HepG2 (cell line): ENCODE measurements around the gene PDIA4. TPM values are rescaled to one million over a fixed set of nuclear protein-coding genes. Genes with fewer than 3 reads are reported as not detected.
A peak's percentile ranks its signal among the peaks of the same experiment; 100 is the strongest.

ENCODE experiments used
- ATAC-seq: fragments of 200-7000 bp; cut with Tn5 transposase; 3 replicates; pipeline ENCODE4 v1.9.1; 2020; ENCODE audit warnings: mild to moderate bottlenecking, moderate library complexity
- BruUV-seq: library from RNA; stranded (reverse); fragments of 400-500 nt; replicated peaks from 2 replicates; lab custom pipeline; 2021; lab: Mats Ljungman, UMichigan
- CTCF ChIA-PET: fragments of 300-600 bp; formaldehyde crosslinking; extraction: SDS; loops from one replicate; lab custom pipeline; 2021; ENCODE audit warnings: low total read pairs, inconsistent platforms, low intra/inter-chr PET ratio; lab: Yijun Ruan, JAX
- POLR2A ChIA-PET: fragments of 350-600 bp; sonication (Branson Sonifier 250); formaldehyde crosslinking; loops from one replicate; lab custom pipeline; 2020; ENCODE audit warnings: antibody characterized with exemption, inconsistent platforms; lab: Yijun Ruan, JAX
- DNase-seq: peaks from one replicate; pipeline ENCODE4 v3.0.0-alpha.2; 2015; ENCODE audit warnings: low spot score
- FAIRE-seq: peaks from 3 replicates; lab custom pipeline; 2011; peaks lifted over from hg19 to GRCh38; lab: Jason Lieb, UNC
- H2AFZ ChIP-seq: one replicate; pipeline ENCODE4 v1.6.1; 2011; ENCODE audit warnings: low read length, inconsistent platforms
- H3K27ac ChIP-seq: fragments of 300-600 bp; 3 replicates; pipeline ENCODE4 v1.8.0; 2011; ENCODE audit warnings: mixed run types, mild to moderate bottlenecking, mixed read lengths, low read length, inconsistent platforms; ENCODE audit not compliant: insufficient read depth; ENCODE audit errors: extremely low read length
- H3K27me3 ChIP-seq, 2 experiments: fragments of 200-600 bp in 1 of 2; 2 replicates in 1 of 2; 3 replicates in 1 of 2; pipeline versions ENCODE4 v1.6.0 to v1.8.0; 2011; ENCODE audit warnings: low read length in 2 of 2, mild to moderate bottlenecking in 2 of 2, moderate library complexity in 2 of 2, inconsistent platforms in 1 of 2; ENCODE audit not compliant: insufficient read depth in 2 of 2, control insufficient read depth in 1 of 2
- H3K36me3 ChIP-seq, 2 experiments: fragments of 200-600 bp in 1 of 2; replicated peaks in 1 of 2; 2 replicates in 1 of 2; 3 replicates in 1 of 2; pipeline versions ENCODE4 v1.5.1 to v1.8.0; 2011; ENCODE audit warnings: low read length in 2 of 2, inconsistent platforms in 1 of 2; ENCODE audit not compliant: insufficient read depth in 2 of 2, control insufficient read depth in 1 of 2
- H3K4me1 ChIP-seq: 2 replicates; pipeline ENCODE4 v1.5.1; 2012; ENCODE audit warnings: low read length, inconsistent platforms; ENCODE audit not compliant: insufficient read depth
- H3K4me2 ChIP-seq: 2 replicates; pipeline ENCODE4 v1.6.0; 2011; ENCODE audit warnings: low read depth, low read length, inconsistent platforms
- H3K4me3 ChIP-seq, 3 experiments: fragments of 200-600 bp in 1 of 3; sonication (generic), shearing (Covaris generic) in 1 of 3; replicated peaks in 1 of 3; 2 replicates each; pipeline ENCODE4 v1.5.1; 2011 to 2016; ENCODE audit warnings: low read length in 3 of 3, inconsistent platforms in 2 of 3, low read depth in 2 of 3, mild to moderate bottlenecking in 2 of 3, control low read depth in 1 of 3, mixed read lengths in 1 of 3; ENCODE audit not compliant: insufficient read depth in 1 of 3
- H3K79me2 ChIP-seq: one replicate; pipeline ENCODE4 v1.6.1; 2011; ENCODE audit warnings: low read length, inconsistent platforms; ENCODE audit not compliant: insufficient read depth
- H3K9ac ChIP-seq: 2 replicates; pipeline ENCODE4 v1.6.0; 2011; ENCODE audit warnings: mild to moderate bottlenecking, low read depth, low read length, inconsistent platforms; ENCODE audit not compliant: insufficient read depth
- H3K9me3 ChIP-seq: 2 replicates; pipeline ENCODE4 v1.5.1; 2012; ENCODE audit warnings: mild to moderate bottlenecking, low read length
- H4K20me1 ChIP-seq: 2 replicates; pipeline ENCODE4 v1.6.0; 2011; ENCODE audit warnings: inconsistent platforms, mild to moderate bottlenecking, low read length, moderate library complexity; ENCODE audit not compliant: insufficient read depth
- KLF15 ChIP-seq: sonication (generic); formaldehyde crosslinking; IDR thresholded peaks from 2 replicates; pipeline ENCODE4 v1.8.1; 2023; ENCODE audit warnings: borderline replicate concordance, mild to moderate bottlenecking, inconsistent platforms, missing genetic modification reagents, mixed read lengths
- POLR2G ChIP-seq: fragments of 200-400 bp; formaldehyde crosslinking; IDR thresholded peaks from 2 replicates; pipeline ENCODE4 v1.6.1; 2018; ENCODE audit warnings: mild to moderate bottlenecking, low read depth, low read length, moderate library complexity
- RBM22 ChIP-seq: fragments of 200-400 bp; formaldehyde crosslinking; optimal IDR thresholded peaks from 2 replicates; pipeline ENCODE3; 2017; ENCODE audit warnings: mild to moderate bottlenecking, low read length, moderate library complexity
- SMARCE1 ChIP-seq: fragments of 450-650 bp; IDR thresholded peaks from 2 replicates; pipeline ENCODE4 v1.6.1; 2017; ENCODE audit warnings: borderline replicate concordance
- ZNF335 ChIP-seq: sonication (generic); formaldehyde crosslinking; IDR thresholded peaks from 2 replicates; pipeline ENCODE4 v1.4.0; 2020; ENCODE audit warnings: missing genetic modification reagents
- ZNF44 ChIP-seq: sonication (generic); formaldehyde crosslinking; IDR thresholded peaks from 2 replicates; pipeline ENCODE4 v1.5.1; 2020; ENCODE audit warnings: mild to moderate bottlenecking, missing genetic modification reagents
- ZNF451 ChIP-seq: sonication (generic); formaldehyde crosslinking; IDR thresholded peaks from 2 replicates; pipeline ENCODE4 v1.5.0; 2020; ENCODE audit warnings: mild to moderate bottlenecking, missing genetic modification reagents
- ZNF547 ChIP-seq: sonication (generic); formaldehyde crosslinking; IDR thresholded peaks from 2 replicates; pipeline ENCODE4 v1.5.1; 2020; ENCODE audit warnings: mild to moderate bottlenecking, missing genetic modification reagents
- ZNF891 ChIP-seq: sonication (generic); formaldehyde crosslinking; IDR thresholded peaks from 2 replicates; pipeline ENCODE4 v1.5.0; 2020; ENCODE audit warnings: mild to moderate bottlenecking, missing genetic modification reagents
- WGBS: methylation state at CpG from one replicate; pipeline ENCODE4 v1.1.6; 2017; ENCODE audit warnings: low lambda C conversion rate; 5-methylcytosine and 5-hydroxymethylcytosine counted together
- in situ Hi-C: cut with HindIII; loops from 2 replicates; pipeline ENCODE4 v1.10.0; 2017; ENCODE audit warnings: low pct_unique_long_range_greater_than_20kb; ENCODE audit not compliant: extremely low pct_ligation_motif_present
- intact Hi-C: fragments of 100-400 bp; cut with micrococcal nuclease; formaldehyde crosslinking; loops from one replicate; pipeline ENCODE4 v1.10.0; 2022; ENCODE audit not compliant: unreplicated experiment
- polyA plus RNA-seq, 8 experiments: library from polyadenylated mRNA; depleted of rRNA in 3 of 8; stranded (reverse) in 7 of 8; unstranded in 1 of 8; fragments of >200 nt; fragmentation: Illumina TruSeq in 4 of 8; extraction: Trizol in 4 of 8; gene quantifications; 2 replicates each; pipeline versions ENCODE4 v1.2.1 to v1.2.3, GENCODE V29; 2011 to 2016; ENCODE audit warnings: low read depth in 4 of 8, missing spikeins in 1 of 8, mixed read lengths in 1 of 8; ENCODE audit not compliant: insufficient read depth in 1 of 8
- total RNA-seq, 5 experiments: library from RNA; depleted of rRNA; stranded (reverse); fragments of >200 nt; fragmentation: Illumina TruSeq; extraction: Trizol; gene quantifications; 2 replicates each; pipeline ENCODE4 v1.2.3, GENCODE V29; 2016; ENCODE audit warnings: low read depth in 1 of 5
- TF ChIP-seq, protein P1 (sequence below): sonication (generic); formaldehyde crosslinking; IDR thresholded peaks from 2 replicates; pipeline ENCODE4 v1.4.0; 2020; ENCODE audit warnings: missing genetic modification reagents
- TF ChIP-seq, protein P2 (sequence below): IDR thresholded peaks from 2 replicates; pipeline ENCODE4 v1.6.1; 2016
- TF ChIP-seq, protein P3 (sequence below): sonication (generic); formaldehyde crosslinking; IDR thresholded peaks from 2 replicates; pipeline ENCODE4 v1.4.0; 2020; ENCODE audit warnings: mild to moderate bottlenecking, missing genetic modification reagents
- TF ChIP-seq, protein P4 (sequence below): sonication (generic); formaldehyde crosslinking; IDR thresholded peaks from 2 replicates; pipeline ENCODE4 v1.4.0; 2020; ENCODE audit warnings: mild to moderate bottlenecking, missing genetic modification reagents

Gene PDIA4
- total and polyA plus RNA-seq, 2 of the 13 experiments (the other 11 are each of a cell fraction or from before 2014, with no cell fraction given): 278 to 402 TPM

DNA sequence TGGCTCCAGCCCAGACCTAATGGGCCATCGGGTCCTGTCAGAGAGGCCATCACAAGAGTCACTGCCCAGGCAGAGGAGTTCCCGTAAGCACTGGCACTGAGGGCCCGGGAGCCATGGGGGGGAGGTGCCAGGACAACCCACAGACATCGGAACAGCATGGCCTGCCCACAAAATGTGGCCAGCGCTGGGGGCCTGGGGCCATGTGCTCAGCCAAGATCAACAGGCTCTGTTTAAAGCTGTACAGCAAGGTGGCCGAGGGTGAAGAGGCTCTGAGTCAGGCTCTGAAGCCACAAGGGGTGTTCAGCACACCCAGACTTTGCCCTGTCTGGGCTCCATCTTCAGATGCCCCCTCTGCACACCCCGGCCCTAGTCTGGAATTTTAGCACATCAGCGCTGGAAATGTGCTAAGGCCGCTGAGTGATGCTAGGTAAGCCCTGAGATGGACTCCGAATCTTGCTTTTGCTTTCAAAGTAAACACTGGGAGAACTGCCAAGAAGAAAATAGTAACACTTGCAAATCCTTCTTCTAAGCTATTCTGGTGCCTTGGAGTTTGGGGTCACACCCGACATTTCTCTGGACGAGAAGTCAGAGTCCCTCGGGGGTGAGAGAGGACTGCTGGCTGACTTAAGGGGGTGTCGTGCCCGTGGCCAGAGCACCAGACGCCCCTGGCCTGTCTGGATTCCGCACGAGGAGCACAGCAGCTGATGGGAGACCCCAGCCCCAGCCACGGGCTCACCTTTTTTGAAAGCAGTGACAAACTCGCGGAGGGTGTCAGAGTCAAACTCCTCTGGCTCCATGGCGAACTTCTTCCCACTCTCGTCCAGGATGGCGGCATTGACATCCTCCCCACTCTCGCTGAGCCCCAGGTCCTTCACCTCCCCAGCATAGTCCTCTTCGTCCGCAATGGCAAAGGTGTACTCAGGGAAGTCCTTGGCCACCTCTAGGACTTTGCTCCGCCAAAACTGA, 23.6 kb downstream of the PDIA4 start:
- no peak for DNase-seq
- in situ Hi-C loops (loop anchor here (5.0 kb wide), 1 partner anchor 58 kb away; no protein-coding TSS in a partner anchor), intact Hi-C loops (loop anchor here (1.0 kb wide), 2 partner anchors 61 to 87 kb away; no protein-coding TSS in a partner anchor)
- ChIA-PET CTCF (interaction anchor here (1.4 to 2.7 kb wide), 3 partner anchors 61 to 121 kb away, joined by 3 to 18 read pairs (median 11); partner anchors contain the start of genes ZNF425 and ZNF786), POLR2A (no interaction called here)
- no peaks in the 10 kb centered on the region for H3K9me3 ChIP-seq
- H3K36me3 ChIP-seq: peaks cover 34 to 69% of the 10 kb centered on the region in 2 experiments
- no peak overlapping the region for H3K4me3 ChIP-seq
- no peak for ATAC-seq
- H4K20me1 ChIP-seq: no peaks in the 10 kb centered on the region
- WGBS: 95% methylated on average over 21 of the region's 28 CpGs
- peaks cover 6% of the 10 kb centered on the region; the same call in 1 of the 2 replicates for H3K4me1 ChIP-seq
- TF ChIP-seq ZNF891: no peak
- no peak for TF ChIP-seq ZNF44
- no peak for TF ChIP-seq ZNF335
- no peak for TF ChIP-seq SMARCE1
- TF ChIP-seq, protein P1, sequence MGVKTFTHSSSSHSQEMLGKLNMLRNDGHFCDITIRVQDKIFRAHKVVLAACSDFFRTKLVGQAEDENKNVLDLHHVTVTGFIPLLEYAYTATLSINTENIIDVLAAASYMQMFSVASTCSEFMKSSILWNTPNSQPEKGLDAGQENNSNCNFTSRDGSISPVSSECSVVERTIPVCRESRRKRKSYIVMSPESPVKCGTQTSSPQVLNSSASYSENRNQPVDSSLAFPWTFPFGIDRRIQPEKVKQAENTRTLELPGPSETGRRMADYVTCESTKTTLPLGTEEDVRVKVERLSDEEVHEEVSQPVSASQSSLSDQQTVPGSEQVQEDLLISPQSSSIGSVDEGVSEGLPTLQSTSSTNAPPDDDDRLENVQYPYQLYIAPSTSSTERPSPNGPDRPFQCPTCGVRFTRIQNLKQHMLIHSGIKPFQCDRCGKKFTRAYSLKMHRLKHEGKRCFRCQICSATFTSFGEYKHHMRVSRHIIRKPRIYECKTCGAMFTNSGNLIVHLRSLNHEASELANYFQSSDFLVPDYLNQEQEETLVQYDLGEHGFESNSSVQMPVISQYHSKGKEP (CRISPR knock-in tag): no peak
- TF ChIP-seq, protein P2, sequence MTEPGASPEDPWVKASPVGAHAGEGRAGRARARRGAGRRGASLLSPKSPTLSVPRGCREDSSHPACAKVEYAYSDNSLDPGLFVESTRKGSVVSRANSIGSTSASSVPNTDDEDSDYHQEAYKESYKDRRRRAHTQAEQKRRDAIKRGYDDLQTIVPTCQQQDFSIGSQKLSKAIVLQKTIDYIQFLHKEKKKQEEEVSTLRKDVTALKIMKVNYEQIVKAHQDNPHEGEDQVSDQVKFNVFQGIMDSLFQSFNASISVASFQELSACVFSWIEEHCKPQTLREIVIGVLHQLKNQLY (CRISPR knock-in tag): no peak
- TF ChIP-seq ZNF547 (CRISPR knock-in tag): no peak
- TF ChIP-seq KLF15 (CRISPR knock-in tag): no peak
- TF ChIP-seq POLR2G: 0 out of 2 replicates have a peak, but pooled peaks have one; percentile 7
- TF ChIP-seq ZNF451: no peak
- TF ChIP-seq, protein P3, sequence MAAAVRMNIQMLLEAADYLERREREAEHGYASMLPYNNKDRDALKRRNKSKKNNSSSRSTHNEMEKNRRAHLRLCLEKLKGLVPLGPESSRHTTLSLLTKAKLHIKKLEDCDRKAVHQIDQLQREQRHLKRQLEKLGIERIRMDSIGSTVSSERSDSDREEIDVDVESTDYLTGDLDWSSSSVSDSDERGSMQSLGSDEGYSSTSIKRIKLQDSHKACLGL (CRISPR knock-in tag): no peak
- peak; percentile 30 for TF ChIP-seq RBM22
- TF ChIP-seq, protein P4, sequence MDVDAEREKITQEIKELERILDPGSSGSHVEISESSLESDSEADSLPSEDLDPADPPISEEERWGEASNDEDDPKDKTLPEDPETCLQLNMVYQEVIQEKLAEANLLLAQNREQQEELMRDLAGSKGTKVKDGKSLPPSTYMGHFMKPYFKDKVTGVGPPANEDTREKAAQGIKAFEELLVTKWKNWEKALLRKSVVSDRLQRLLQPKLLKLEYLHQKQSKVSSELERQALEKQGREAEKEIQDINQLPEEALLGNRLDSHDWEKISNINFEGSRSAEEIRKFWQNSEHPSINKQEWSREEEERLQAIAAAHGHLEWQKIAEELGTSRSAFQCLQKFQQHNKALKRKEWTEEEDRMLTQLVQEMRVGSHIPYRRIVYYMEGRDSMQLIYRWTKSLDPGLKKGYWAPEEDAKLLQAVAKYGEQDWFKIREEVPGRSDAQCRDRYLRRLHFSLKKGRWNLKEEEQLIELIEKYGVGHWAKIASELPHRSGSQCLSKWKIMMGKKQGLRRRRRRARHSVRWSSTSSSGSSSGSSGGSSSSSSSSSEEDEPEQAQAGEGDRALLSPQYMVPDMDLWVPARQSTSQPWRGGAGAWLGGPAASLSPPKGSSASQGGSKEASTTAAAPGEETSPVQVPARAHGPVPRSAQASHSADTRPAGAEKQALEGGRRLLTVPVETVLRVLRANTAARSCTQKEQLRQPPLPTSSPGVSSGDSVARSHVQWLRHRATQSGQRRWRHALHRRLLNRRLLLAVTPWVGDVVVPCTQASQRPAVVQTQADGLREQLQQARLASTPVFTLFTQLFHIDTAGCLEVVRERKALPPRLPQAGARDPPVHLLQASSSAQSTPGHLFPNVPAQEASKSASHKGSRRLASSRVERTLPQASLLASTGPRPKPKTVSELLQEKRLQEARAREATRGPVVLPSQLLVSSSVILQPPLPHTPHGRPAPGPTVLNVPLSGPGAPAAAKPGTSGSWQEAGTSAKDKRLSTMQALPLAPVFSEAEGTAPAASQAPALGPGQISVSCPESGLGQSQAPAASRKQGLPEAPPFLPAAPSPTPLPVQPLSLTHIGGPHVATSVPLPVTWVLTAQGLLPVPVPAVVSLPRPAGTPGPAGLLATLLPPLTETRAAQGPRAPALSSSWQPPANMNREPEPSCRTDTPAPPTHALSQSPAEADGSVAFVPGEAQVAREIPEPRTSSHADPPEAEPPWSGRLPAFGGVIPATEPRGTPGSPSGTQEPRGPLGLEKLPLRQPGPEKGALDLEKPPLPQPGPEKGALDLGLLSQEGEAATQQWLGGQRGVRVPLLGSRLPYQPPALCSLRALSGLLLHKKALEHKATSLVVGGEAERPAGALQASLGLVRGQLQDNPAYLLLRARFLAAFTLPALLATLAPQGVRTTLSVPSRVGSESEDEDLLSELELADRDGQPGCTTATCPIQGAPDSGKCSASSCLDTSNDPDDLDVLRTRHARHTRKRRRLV (CRISPR knock-in tag): no peak
- no peak overlapping the region for H2AFZ ChIP-seq
- no TSS peak for BruUV-seq
- no peaks in the 10 kb centered on the region for H3K79me2 ChIP-seq
- H3K27me3 ChIP-seq: no peaks in the 10 kb centered on the region
- H3K4me2 ChIP-seq: no peak overlapping the region
- H3K9ac ChIP-seq: no peak overlapping the region
- FAIRE-seq: no peak
- no peak overlapping the region for H3K27ac ChIP-seq
